H1 (cell line): ENCODE measurements around the gene CUEDC1. TPM values are rescaled to one million over a fixed set of nuclear protein-coding genes. Genes with fewer than 3 reads are reported as not detected.

Source experiments
- RAD21 ChIP-seq, 2 experiments: IDR thresholded peaks in 1 of 2; conservative IDR thresholded peaks in 1 of 2; 2 replicates each; pipeline ENCODE4 v1.6.1; 2011; ENCODE audit warnings: low read depth in 2 of 2, low read length in 2 of 2, improper control_type of control experiment in 1 of 2, inconsistent platforms in 1 of 2, mild to moderate bottlenecking in 1 of 2, moderate library complexity in 1 of 2
- polyA plus RNA-seq, 7 experiments: library from polyadenylated mRNA; depleted of rRNA in 3 of 7; stranded (reverse) in 5 of 7; unstranded in 2 of 7; fragments of >200 nt in 5 of 7; fragments of 200-250 nt in 2 of 7; gene quantifications; 1 replicate in 5 of 7; 2 replicates in 1 of 7; 4 replicates in 1 of 7; pipeline versions ENCODE4 v1.2.1 to v1.2.3, GENCODE V29; 2011 to 2013; ENCODE audit warnings: missing spikeins in 2 of 7, mixed read lengths in 2 of 7
- total RNA-seq: library from RNA; stranded (reverse); fragmentation: NEBNext Ultra II Directional; extraction: Animal tissue kit (Norgen Biotek cat#: 25700); gene quantifications from 2 replicates; pipeline ENCODE4 v1.2.1, GENCODE V29; 2021

CUEDC1 gene
- total and polyA plus RNA-seq, 2 of the 8 experiments (the other 6 are each of a cell fraction or from before 2014, with no cell fraction given) = 4.0 to 10.7 TPM

DNA sequence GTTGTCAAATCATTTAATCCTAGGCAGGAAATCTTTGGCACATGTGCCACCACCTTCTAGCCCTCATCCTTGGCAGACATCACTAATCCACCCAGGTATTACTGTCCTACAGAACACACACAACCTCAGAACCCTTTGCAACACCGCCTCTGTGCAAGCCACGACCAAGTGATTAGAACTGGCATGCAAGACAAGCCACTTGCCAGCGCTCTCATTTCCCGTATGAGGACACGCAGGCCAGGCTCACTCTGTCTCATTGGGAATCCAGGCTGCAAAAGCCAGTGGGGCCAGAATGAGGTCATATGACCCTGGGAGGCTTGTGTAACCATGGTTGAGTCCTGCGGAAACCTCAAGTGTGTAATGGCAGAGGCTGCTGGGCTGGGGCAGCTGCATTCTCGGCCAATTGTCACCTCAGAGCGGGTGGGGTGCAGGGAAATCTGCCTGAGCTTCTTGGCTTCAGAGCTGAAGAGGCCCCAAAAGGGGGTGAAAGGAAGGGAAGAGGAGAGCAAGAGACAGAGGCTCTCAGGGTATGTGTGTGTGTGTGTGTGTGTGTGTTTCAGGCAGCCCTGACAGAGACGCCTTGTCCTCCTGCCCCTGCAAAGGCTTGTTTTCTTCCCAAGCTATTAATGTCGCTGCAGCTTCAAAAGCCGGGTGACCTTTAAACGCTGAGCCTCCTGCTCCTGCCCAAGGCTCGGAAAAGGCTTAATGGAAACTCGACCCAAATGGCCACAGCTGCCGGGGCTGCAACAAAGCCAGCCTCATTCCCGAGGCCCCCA, 62.2 kb downstream of the CUEDC1 start (continued):
- no peak for TF ChIP-seq RAD21 (IDR thresholded peaks at IDR 0.05 in 1 of 2, conservative IDR thresholded peaks at IDR 0.05 in 1 of 2; ENCODE audit: low read depth in 2 of 2, low read length in 2 of 2)
